Coronary artery (tissue), 2 donors: ENCODE data around the gene RUBCNL.

Source experiments
- DNase-seq: peaks from one replicate; pipeline ENCODE4 v3.0.0-alpha.2; 2017; ENCODE audit warnings: low spot score
- H3K27ac ChIP-seq, 2 donors: fragments of 200-600 bp; sonication (generic); one replicate each; pipeline ENCODE4 v1.5.1; 2016 to 2019
- H3K4me3 ChIP-seq: fragments of 200-600 bp; sonication (generic); 2 replicates; pipeline ENCODE4 v1.5.1; 2016; ENCODE audit warnings: mild to moderate bottlenecking, moderate library complexity
- CTCF ChIP-seq: fragments of 200-600 bp; sonication (generic); IDR thresholded peaks from one replicate; pipeline ENCODE4 v1.5.1; 2019; ENCODE audit warnings: antibody characterized with exemption

Gene RUBCNL

GRCh38 chr13:46340631-46341111, 46.4 kb downstream of the RUBCNL start:
- H3K4me3 ChIP-seq, result no peak overlapping the region
- TF ChIP-seq CTCF, result no peak
- DNase-seq, result no peak
- H3K27ac ChIP-seq, result peak overlapping the region in 1 of 2 donors; percentile 36

- DNase-seq, result no peak
- TF ChIP-seq CTCF, result no peak
- Histone ChIP-seq H3K4me3 (no peak overlapping the region), H3K27ac (no peak overlapping the region)
Observed at GRCh38 chr13:46340011-46340410, 47.0 kb downstream of the RUBCNL start.

GRCh38 chr13:46339035-46339666, 47.9 kb downstream of the RUBCNL start:
- H3K27ac ChIP-seq, result peak overlapping the region in 1 of 2 donors; percentile 14
- DNase-seq, result no peak
- TF ChIP-seq CTCF, result no peak

GRCh38 chr13:46337700-46338099, 49.4 kb downstream of the RUBCNL start:
- DNase-seq, result no peak
- no peak for TF ChIP-seq CTCF
- Histone ChIP-seq H3K27ac (no peak overlapping the region), H3K4me3 (no peak overlapping the region)

More at GRCh38 chr13:46339035-46339666, 47.9 kb downstream of the RUBCNL start:
- H3K4me3 ChIP-seq, result no peak overlapping the region

- TF ChIP-seq CTCF, result no peak
- DNase-seq, result no peak
- Histone ChIP-seq H3K27ac (no peak overlapping the region), H3K4me3 (no peak overlapping the region)
Observed at GRCh38 chr13:46334035-46334822, 52.8 kb downstream of the RUBCNL start.

- H3K27ac ChIP-seq, result no peak overlapping the region
- no peak overlapping the region for H3K4me3 ChIP-seq
- DNase-seq, result no peak
- no peak for TF ChIP-seq CTCF
Observed at GRCh38 chr13:46332772-46333171, 54.3 kb downstream of the RUBCNL start.
